HL-60/S4 treated with phorbol 12-myristate 13-acetate at 8.2 ng/mL for 4 days and 3 days (cell line): ENCODE data around the gene RAB3IP.
"Not testable (repeated sequence)": the region's sequence is repeated elsewhere in the genome, so short reads cannot be mapped to it uniquely, and the experiment has no call there.

Experiments used
- in situ Hi-C: fragments of 300-500 bp; cut with MboI; formaldehyde crosslinking; loops from 2 replicates; pipeline ENCODE4 v1.15.0; 2022; ENCODE audit warnings: low sequenced_read_pairs

RAB3IP gene

GRCh38 chr12:69834147-69834546 is 95.5 kb downstream of the RAB3IP start:
- in situ Hi-C loops: no loop called here

GRCh38 chr12:69834576-69834975 is 95.9 kb downstream of the RAB3IP start:
- in situ Hi-C loops: no loop called here

GRCh38 chr12:69835081-69835480 is 96.4 kb downstream of the RAB3IP start:
- in situ Hi-C loops: no loop called here

GRCh38 chr12:69836015-69836414 is 97.4 kb downstream of the RAB3IP start:
- in situ Hi-C loops: no loop called here

GRCh38 chr12:69837191-69837590 is 98.5 kb downstream of the RAB3IP start:
- in situ Hi-C loops: no loop called here

- in situ Hi-C loops: no loop called here
These were observed 99.2 kb downstream of the RAB3IP start for GRCh38 chr12:69837657-69838415.

GRCh38 chr12:69840727-69841126 is 102.1 kb downstream of the RAB3IP start:
- in situ Hi-C loops: no loop called here

- in situ Hi-C loops: no loop called here
These were observed 104.9 kb downstream of the RAB3IP start for GRCh38 chr12:69843608-69844007.

GRCh38 chr12:69844416-69844815 is 105.8 kb downstream of the RAB3IP start:
- in situ Hi-C loops: no loop called here

GRCh38 chr12:69844836-69845235 is 106.2 kb downstream of the RAB3IP start:
- in situ Hi-C loops: no loop called here

- in situ Hi-C loops: no loop called here
These were observed 108.3 kb downstream of the RAB3IP start for GRCh38 chr12:69846976-69847375.

GRCh38 chr12:69851976-69852375 is 113.3 kb downstream of the RAB3IP start:
- in situ Hi-C loops: no loop called here

GRCh38 chr12:69853176-69853961 is 114.7 kb downstream of the RAB3IP start:
- in situ Hi-C loops: not testable (repeated sequence)

- in situ Hi-C loops: no loop called here
These were observed 128.0 kb downstream of the RAB3IP start for GRCh38 chr12:69866698-69867097.

- in situ Hi-C loops: no loop called here
These were observed 130.0 kb downstream of the RAB3IP start for GRCh38 chr12:69868695-69869094.

GRCh38 chr12:69872804-69873203 is 134.1 kb downstream of the RAB3IP start:
- in situ Hi-C loops: no loop called here
